ENCODE data around the gene HCRTR1.

Gene HCRTR1

DNA sequence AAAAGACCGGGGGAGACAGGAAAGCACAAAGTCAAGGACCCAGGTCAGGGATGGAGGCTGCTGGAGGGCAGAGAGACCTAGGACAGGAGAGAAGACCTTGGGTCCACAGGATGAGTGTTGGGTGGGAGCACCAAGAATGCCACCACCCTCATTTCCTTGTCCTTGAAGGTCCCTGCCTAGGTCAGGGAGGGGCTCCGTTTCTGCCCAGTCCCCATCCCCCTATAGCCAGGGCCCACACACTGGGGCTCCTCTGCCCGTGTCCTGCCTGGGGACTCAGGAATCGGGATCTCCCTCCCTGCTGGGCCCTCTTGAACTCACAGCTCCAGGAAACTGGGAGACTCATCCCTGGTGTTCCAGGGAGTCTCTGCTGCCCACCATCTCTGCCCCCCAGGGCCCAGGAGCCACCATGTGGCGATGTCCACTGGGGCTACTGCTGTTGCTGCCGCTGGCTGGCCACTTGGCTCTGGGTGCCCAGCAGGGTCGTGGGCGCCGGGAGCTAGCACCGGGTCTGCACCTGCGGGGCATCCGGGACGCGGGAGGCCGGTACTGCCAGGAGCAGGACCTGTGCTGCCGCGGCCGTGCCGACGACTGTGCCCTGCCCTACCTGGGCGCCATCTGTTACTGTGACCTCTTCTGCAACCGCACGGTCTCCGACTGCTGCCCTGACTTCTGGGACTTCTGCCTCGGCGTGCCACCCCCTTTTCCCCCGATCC lies 40.6 kb upstream of the HCRTR1 start:
- H3K4me3 ChIP-seq (replicated peaks; ENCODE audit: low read depth, low read length), result no peak overlapping the region; the same call in 1 of the 2 replicates
- DNase-seq (ENCODE audit: extremely low read depth, low read depth), result no peak
- TF ChIP-seq, protein P1, sequence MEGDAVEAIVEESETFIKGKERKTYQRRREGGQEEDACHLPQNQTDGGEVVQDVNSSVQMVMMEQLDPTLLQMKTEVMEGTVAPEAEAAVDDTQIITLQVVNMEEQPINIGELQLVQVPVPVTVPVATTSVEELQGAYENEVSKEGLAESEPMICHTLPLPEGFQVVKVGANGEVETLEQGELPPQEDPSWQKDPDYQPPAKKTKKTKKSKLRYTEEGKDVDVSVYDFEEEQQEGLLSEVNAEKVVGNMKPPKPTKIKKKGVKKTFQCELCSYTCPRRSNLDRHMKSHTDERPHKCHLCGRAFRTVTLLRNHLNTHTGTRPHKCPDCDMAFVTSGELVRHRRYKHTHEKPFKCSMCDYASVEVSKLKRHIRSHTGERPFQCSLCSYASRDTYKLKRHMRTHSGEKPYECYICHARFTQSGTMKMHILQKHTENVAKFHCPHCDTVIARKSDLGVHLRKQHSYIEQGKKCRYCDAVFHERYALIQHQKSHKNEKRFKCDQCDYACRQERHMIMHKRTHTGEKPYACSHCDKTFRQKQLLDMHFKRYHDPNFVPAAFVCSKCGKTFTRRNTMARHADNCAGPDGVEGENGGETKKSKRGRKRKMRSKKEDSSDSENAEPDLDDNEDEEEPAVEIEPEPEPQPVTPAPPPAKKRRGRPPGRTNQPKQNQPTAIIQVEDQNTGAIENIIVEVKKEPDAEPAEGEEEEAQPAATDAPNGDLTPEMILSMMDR (IDR thresholded peaks at IDR 0.05; ENCODE audit: low read depth, low read length, missing control alignments), result no peak

DNA sequence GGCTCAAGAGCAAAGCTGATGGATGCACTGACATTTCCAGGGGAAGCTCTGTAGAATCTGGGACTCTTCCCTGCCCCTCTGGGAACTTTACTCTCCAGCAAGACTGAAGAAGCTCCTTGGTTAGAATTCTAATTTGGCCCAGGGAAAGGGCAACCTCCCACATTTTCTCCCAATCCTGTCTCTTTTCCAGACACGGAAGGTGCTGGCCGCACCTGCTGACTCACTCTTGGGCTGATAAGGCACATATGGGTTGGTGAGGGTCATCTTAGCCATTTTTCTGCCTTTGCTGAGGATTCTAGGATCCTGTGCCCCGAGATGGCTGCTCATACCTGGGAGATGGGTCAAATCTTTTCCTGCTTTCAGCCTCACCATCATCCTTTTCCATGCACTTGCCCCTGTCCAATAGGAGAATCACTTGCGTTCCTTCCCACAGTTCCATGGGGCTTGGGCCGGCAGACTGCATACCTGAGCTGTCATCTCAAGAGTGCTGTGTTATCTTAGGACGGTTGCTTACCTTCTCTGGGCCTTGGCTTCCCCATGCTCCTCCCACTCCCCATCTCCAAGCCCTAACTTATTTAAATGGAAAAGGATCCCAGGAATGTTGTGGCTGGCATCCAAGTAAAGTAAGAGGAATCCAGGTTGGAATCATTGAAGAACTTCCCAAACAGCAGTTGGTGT lies 39.8 kb upstream of the HCRTR1 start:
- no peak overlapping the region for H3K4me3 ChIP-seq (replicated peaks; ENCODE audit: low read depth, low read length)
- TF ChIP-seq, protein P1 (IDR thresholded peaks at IDR 0.05; ENCODE audit: low read depth, low read length, missing control alignments), result no peak
- DNase-seq (ENCODE audit: extremely low read depth, low read depth), result no peak

DNA sequence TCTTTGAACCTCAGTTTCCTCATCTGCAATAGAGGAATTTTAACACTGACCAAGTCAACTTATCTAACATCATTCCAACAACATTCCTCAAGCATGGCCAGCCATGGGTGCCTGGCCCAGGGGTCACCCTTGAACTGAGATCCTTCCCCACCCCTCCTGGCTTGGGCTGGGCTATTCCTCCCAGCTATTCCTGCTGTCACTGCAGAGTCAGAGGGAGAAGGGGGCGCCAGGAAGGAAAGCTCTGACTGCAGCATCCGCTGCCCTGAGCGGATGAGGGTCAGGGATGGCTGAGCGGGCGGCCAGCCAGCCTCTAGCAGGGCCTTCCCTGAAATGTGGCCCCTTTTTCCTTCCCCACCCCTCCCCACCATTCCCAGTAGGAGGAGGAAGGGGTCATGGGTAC lies 38.1 kb upstream of the HCRTR1 start:
- DNase-seq (ENCODE audit: extremely low read depth, low read depth), result no peak
- TF ChIP-seq, protein P1 (IDR thresholded peaks at IDR 0.05; ENCODE audit: low read depth, low read length, missing control alignments), result no peak
- H3K4me3 ChIP-seq (replicated peaks; ENCODE audit: low read depth, low read length), result no peak overlapping the region

DNA sequence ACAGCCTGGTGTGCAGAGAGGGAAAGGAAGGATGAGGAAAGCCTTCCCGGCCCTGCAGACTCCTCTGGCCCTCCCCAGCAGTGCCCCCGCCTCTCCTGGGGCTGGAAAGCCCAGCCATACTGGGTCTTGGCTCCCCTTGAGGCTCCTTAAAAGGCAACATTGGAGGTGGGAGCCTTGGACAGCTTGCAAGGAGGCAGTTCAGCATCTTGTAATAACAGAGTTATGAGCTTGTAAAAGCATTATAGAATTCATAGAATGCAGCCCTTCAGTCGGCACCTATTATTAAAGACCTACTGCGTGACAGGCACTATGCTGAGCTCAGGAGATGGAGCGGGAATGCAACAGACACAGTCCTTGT lies 37.0 kb upstream of the HCRTR1 start:
- TF ChIP-seq, protein P1 (IDR thresholded peaks at IDR 0.05; ENCODE audit: low read depth, low read length, missing control alignments), result no peak
- H3K4me3 ChIP-seq (replicated peaks; ENCODE audit: low read depth, low read length), result no peak overlapping the region
- no peak for DNase-seq (ENCODE audit: extremely low read depth, low read depth)

DNA sequence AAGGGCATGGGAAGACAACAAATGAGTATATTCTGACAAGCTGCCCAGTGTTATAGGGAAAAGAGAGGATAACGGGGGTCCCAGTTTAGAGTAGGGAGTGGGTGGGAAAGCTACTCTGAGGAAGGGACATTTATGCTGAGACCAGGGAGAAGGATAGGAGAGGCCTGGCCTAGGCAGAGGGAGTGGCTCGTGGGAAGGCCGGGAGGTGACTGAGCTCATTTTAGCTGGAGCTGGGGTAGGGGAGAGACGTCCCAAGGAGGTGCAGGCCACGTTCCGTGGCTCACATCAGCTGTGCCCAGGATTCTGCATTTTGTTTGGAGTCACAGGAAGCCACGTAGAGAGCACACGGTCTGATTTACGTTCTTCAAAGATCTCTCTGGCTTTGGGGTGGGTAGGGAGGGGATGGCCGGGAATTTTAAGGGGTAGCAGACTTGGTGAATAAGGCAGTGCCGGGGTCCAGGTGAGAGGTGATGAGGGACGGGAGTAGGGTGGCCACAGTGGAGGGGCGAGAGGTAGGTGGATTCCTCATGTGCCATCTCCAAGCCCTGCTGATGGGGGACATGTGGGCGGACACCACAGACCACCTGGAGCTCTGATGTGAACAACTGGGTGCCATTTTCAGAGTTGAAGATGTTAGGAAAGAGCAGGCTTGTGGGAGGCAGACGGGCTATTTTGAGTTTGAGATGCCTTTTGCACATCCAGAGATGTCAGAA lies 36.4 kb upstream of the HCRTR1 start:
- no peak overlapping the region for H3K4me3 ChIP-seq (replicated peaks; ENCODE audit: low read depth, low read length)
- DNase-seq (ENCODE audit: extremely low read depth, low read depth), result no peak
- TF ChIP-seq, protein P1 (IDR thresholded peaks at IDR 0.05; ENCODE audit: low read depth, low read length, missing control alignments), result no peak

DNA sequence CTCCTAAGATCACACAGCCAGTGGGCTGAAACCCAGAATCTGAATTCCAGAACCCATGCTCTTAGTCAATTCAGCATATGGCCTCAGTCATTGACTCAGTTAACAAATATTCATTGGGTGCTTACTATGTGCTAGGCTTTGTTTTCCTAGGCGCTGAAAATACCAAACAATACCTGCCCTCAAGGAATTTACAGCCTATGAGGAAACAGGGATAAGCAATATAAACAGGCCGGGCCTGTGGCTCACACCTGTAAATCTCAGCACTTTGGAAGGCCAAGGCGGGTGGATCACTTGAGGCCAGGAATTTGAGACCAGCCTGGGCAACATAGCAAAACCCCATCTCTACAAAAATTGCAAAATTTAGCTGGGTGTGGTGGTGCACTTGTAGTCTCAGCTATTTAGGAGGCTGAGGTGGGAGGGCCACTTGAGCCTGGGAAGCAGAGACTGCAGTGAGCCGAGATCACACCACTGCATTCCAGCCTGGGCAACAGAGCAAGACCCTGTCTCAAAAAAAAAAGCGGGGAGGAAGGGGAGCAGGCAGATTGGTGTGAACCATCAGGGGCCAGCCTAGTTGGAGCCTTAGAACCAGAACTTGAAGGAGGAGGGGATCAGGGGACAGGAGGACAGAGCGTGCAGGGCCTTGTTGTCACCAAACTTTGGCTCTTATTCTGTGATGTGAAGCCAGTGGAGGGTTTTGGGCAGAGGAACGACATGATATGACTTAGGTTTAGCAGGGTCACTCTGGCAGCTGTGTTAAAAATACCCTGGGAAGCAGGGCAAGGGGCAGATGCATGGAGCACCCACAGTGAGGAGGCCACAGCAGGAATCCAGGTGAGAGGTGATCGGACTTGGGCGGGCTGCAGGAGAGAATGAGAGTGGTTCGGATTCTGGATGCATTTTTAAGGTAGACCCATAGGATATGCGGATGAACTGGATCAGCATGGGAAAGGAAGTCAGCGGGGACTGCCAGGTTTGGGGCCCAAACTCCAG lies 35.4 kb upstream of the HCRTR1 start:
- TF ChIP-seq, protein P1 (IDR thresholded peaks at IDR 0.05; ENCODE audit: low read depth, low read length, missing control alignments), result no peak
- no peak for DNase-seq (ENCODE audit: extremely low read depth, low read depth)
- H3K4me3 ChIP-seq (replicated peaks; ENCODE audit: low read depth, low read length), result no peak overlapping the region
